K562 (cell line): ENCODE results near the gene ZNF382. TPM values are rescaled to one million over a fixed set of nuclear protein-coding genes. Genes with fewer than 3 reads are reported as not detected.

Experiments used
- ARNT ChIP-seq, 2 experiments: fragments of 450-650 bp; IDR thresholded peaks; 2 replicates each; pipeline ENCODE4 v1.6.1; 2016; ENCODE audit warnings: mild to moderate bottlenecking in 1 of 2
- E2F4 ChIP-seq: sonication (generic); formaldehyde crosslinking; IDR thresholded peaks from 2 replicates; pipeline ENCODE4 v1.8.0; 2022; ENCODE audit warnings: mild to moderate bottlenecking, low read depth, missing genetic modification reagents
- HNRNPH1 ChIP-seq: fragments of 200-400 bp; formaldehyde crosslinking; optimal IDR thresholded peaks from 2 replicates; pipeline ENCODE3; 2017; ENCODE audit warnings: low read depth, mild to moderate bottlenecking, low read length, moderate library complexity
- PHF21A ChIP-seq: fragments of 450-650 bp; IDR thresholded peaks from 2 replicates; pipeline ENCODE4 v1.6.1; 2017; ENCODE audit warnings: low read depth, borderline replicate concordance
- PRDM10 ChIP-seq: fragments of 450-650 bp; IDR thresholded peaks from 2 replicates; pipeline ENCODE4 v1.6.1; 2018; ENCODE audit not compliant: partially characterized antibody
- RAD21 ChIP-seq, 2 experiments: fragments of 250-450 bp in 1 of 2; fragments of 450-650 bp in 1 of 2; sonication (Bioruptor Pico) in 1 of 2; formaldehyde crosslinking in 1 of 2; IDR thresholded peaks in 1 of 2; conservative IDR thresholded peaks in 1 of 2; 2 replicates each; pipeline versions ENCODE4 v1.4.0 to v1.8.0; 2020 to 2022; ENCODE audit warnings: mild to moderate bottlenecking in 2 of 2, moderate library complexity in 1 of 2
- RFX7 ChIP-seq: fragments of 250-450 bp; sonication (Bioruptor Pico); IDR thresholded peaks from 2 replicates; pipeline ENCODE4 v1.5.1; 2021; ENCODE audit warnings: mild to moderate bottlenecking
- RUNX1 ChIP-seq: sonication (generic); IDR thresholded peaks from 2 replicates; pipeline ENCODE4 v1.6.1; 2016; ENCODE audit warnings: antibody characterized with exemption, low read depth
- ZNF318 ChIP-seq, 2 experiments: fragments of 450-650 bp; IDR thresholded peaks; 2 replicates each; pipeline ENCODE4 v1.6.1; 2016; ENCODE audit warnings: mild to moderate bottlenecking in 2 of 2, borderline replicate concordance in 1 of 2, low read depth in 1 of 2, moderate library complexity in 1 of 2
- ZNF41 ChIP-seq: fragments of 250-450 bp; sonication (Bioruptor Pico); conservative IDR thresholded peaks from 2 replicates; pipeline ENCODE4 v1.4.0; 2020; ENCODE audit warnings: mild to moderate bottlenecking
- ZNF583 ChIP-seq: fragments of 250-450 bp; sonication (Bioruptor Pico); IDR thresholded peaks from 2 replicates; pipeline ENCODE4 v1.4.0; 2020
- polyA plus RNA-seq, 8 experiments: library from polyadenylated mRNA; depleted of rRNA in 4 of 8; stranded (reverse) in 5 of 8; unstranded in 3 of 8; fragments of >200 nt; fragmentation: Nextera tagmentation in 2 of 8; fragmentation: Illumina TruSeq in 1 of 8; extraction: Ambion mirVana in 2 of 8; extraction: Trizol in 1 of 8; gene quantifications; 2 replicates each; pipeline versions ENCODE4 v1.2.1 to v1.2.3, GENCODE V29; 2011 to 2014; ENCODE audit warnings: inconsistent platforms in 1 of 8, missing spikeins in 1 of 8
- total RNA-seq, 7 experiments: library from RNA; depleted of rRNA in 6 of 7; stranded (reverse); fragments of >200 nt in 6 of 7; fragmentation: Illumina TruSeq in 2 of 7; extraction: Trizol in 2 of 7; gene quantifications; 2 replicates each; pipeline versions ENCODE4 v1.2.1 to v1.2.3, GENCODE V29; 2011 to 2021; ENCODE audit warnings: low replicate concordance in 1 of 7

Gene ZNF382
- total and polyA plus RNA-seq, 9 of the 15 experiments (the other 6 are each of a cell fraction or from before 2014, with no cell fraction given): 0.04 to 0.27 (median 0.16) TPM; not detected in 5

- no peak for TF ChIP-seq RFX7 (CRISPR knock-in tag)
- no peak; the same call in 1 of the 2 replicates for TF ChIP-seq ZNF41 (CRISPR knock-in tag)
- TF ChIP-seq ZNF318 (IDR thresholded peaks at IDR 0.05; ENCODE audit: borderline replicate concordance in 1 of 2, low read depth in 1 of 2): no peak
- no peak for TF ChIP-seq E2F4 (CRISPR knock-in tag)
- no peak for TF ChIP-seq ZNF583 (CRISPR knock-in tag)
- 0 out of 2 replicates have a peak, but pooled peaks have one; percentile 78 for TF ChIP-seq RUNX1
- no peak for TF ChIP-seq PHF21A
- TF ChIP-seq RAD21 (CRISPR knock-in tag; conservative IDR thresholded peaks at IDR 0.05 in 1 of 2, IDR thresholded peaks at IDR 0.05 in 1 of 2): no peak
- no peak for TF ChIP-seq ARNT (IDR thresholded peaks at IDR 0.05)
- TF ChIP-seq PRDM10: peak; percentile 30
- no peak for TF ChIP-seq HNRNPH1
Observed at GRCh38 chr19:36573020-36573894, 31.9 kb upstream of the ZNF382 start, which contains the start of gene ZNF529 (continued).
